ENCODE measurements around the gene MRPL14.

MRPL14 gene

GRCh38 chr6:44127186-44128019 lies at the start of gene MRPL14, which contains the start of gene TMEM63B:
Gene MRPL14, minus strand, starts transcription at chr6:44127452. Its CDS starts 10,841 bp downstream, at chr6:44116611.
Gene TMEM63B, plus strand, starts transcription at chr6:44127554. Its CDS starts 7,031 bp downstream, at chr6:44134585.
- DNase-seq: peak; percentile 95

GRCh38 chr6:44176130-44176761 lies 49.0 kb upstream of the MRPL14 start:
- DNase-seq: no peak

GRCh38 chr6:44172731-44173500 lies 45.7 kb upstream of the MRPL14 start:
- DNase-seq: peak; percentile 90

- DNase-seq: no peak
These were observed 44.8 kb upstream of the MRPL14 start for GRCh38 chr6:44171899-44172546.

GRCh38 chr6:44169886-44170570 lies 42.8 kb upstream of the MRPL14 start:
- no peak for DNase-seq

- DNase-seq: no peak
These were observed 41.9 kb upstream of the MRPL14 start for GRCh38 chr6:44169154-44169553.

- no peak for DNase-seq
These were observed 40.3 kb upstream of the MRPL14 start for GRCh38 chr6:44167567-44167966.

- DNase-seq: no peak
These were observed 39.4 kb upstream of the MRPL14 start for GRCh38 chr6:44166591-44167184.

GRCh38 chr6:44166116-44166515 lies 38.9 kb upstream of the MRPL14 start:
- no peak for DNase-seq

GRCh38 chr6:44162876-44163625 lies 35.8 kb upstream of the MRPL14 start:
- DNase-seq: no peak

- no peak for DNase-seq
These were observed 34.7 kb upstream of the MRPL14 start for GRCh38 chr6:44161997-44162338.

GRCh38 chr6:44158770-44159228 lies 31.5 kb upstream of the MRPL14 start, which contains the start of gene CAPN11:
Gene CAPN11, plus strand, starts transcription at chr6:44158820. Its CDS starts 29 bp downstream, at chr6:44158849.
- no peak for DNase-seq

GRCh38 chr6:44157152-44157521 lies 29.9 kb upstream of the MRPL14 start:
- DNase-seq: no peak

GRCh38 chr6:44156494-44157151 lies 29.4 kb upstream of the MRPL14 start:
- DNase-seq: no peak

GRCh38 chr6:44154067-44154466 lies 26.8 kb upstream of the MRPL14 start:
- no peak for DNase-seq

- no peak for DNase-seq
These were observed 25.3 kb upstream of the MRPL14 start for GRCh38 chr6:44152533-44152932.

- no peak for DNase-seq
These were observed 24.8 kb upstream of the MRPL14 start for GRCh38 chr6:44152109-44152461.

- DNase-seq: peak; percentile 94
These were observed 24.3 kb upstream of the MRPL14 start for GRCh38 chr6:44151348-44152108.

- DNase-seq: no peak
These were observed 23.2 kb upstream of the MRPL14 start for GRCh38 chr6:44150317-44150917.
